HepG2 (cell line): ENCODE measurements around the gene ASB9.
"Not testable (repeated sequence)": the region's sequence is repeated elsewhere in the genome, so short reads cannot be mapped to it uniquely, and the experiment has no call there.

ENCODE experiments used
- CTCF ChIP-seq: sonication (generic); formaldehyde crosslinking; IDR thresholded peaks from 2 replicates; pipeline ENCODE4 v1.5.0; 2020; ENCODE audit warnings: mild to moderate bottlenecking, missing genetic modification reagents, moderate library complexity
- EZH2 ChIP-seq: conservative IDR thresholded peaks from 2 replicates; pipeline ENCODE4 v1.6.1; 2012; ENCODE audit warnings: mild to moderate bottlenecking, low read depth, low read length, moderate library complexity
- MAZ ChIP-seq, 2 experiments: sonication (generic) in 1 of 2; formaldehyde crosslinking in 1 of 2; IDR thresholded peaks; 2 replicates each; pipeline versions ENCODE4 v1.5.0 to v1.6.1; 2012 to 2020; ENCODE audit warnings: low read depth in 2 of 2, mild to moderate bottlenecking in 2 of 2, borderline replicate concordance in 1 of 2, improper control_type of control experiment in 1 of 2, low read length in 1 of 2, missing genetic modification reagents in 1 of 2, moderate library complexity in 1 of 2
- RNF219 ChIP-seq: sonication (generic); formaldehyde crosslinking; IDR thresholded peaks from 2 replicates; pipeline ENCODE4 v1.5.0; 2020; ENCODE audit warnings: mild to moderate bottlenecking, missing genetic modification reagents
- ZNF639 ChIP-seq: conservative IDR thresholded peaks from 2 replicates; pipeline ENCODE4 v1.6.1; 2018; ENCODE audit warnings: missing genetic modification reagents

GRCh38 chrX:15198608-15199202, 71.2 kb downstream of the ASB9 start:
- TF ChIP-seq ZNF639 (CRISPR knock-in tag); MAZ (IDR thresholded peaks at IDR 0.05; ENCODE audit: borderline replicate concordance, low read depth, low read length); MAZ (CRISPR knock-in tag; IDR thresholded peaks at IDR 0.05; ENCODE audit: low read depth); CTCF (CRISPR knock-in tag); EZH2; RNF219 (CRISPR knock-in tag): not testable (repeated sequence)
